PC-3 (cell line): ENCODE data around the gene ZNF462.
"Not testable (repeated sequence)": the region's sequence is repeated elsewhere in the genome, so short reads cannot be mapped to it uniquely, and the experiment has no call there.

ENCODE experiments used
- CTCF ChIP-seq: fragments of 300-600 bp; sonication (generic); conservative IDR thresholded peaks from 2 replicates; pipeline ENCODE4 v1.5.1; 2017; ENCODE audit warnings: antibody characterized with exemption, low read depth, mild to moderate bottlenecking, low read length
- EZH2 ChIP-seq: fragments of 300-600 bp; sonication (generic); IDR thresholded peaks from one replicate; pipeline ENCODE4 v1.6.1; 2017; ENCODE audit warnings: antibody characterized with exemption, mild to moderate bottlenecking, low read length; ENCODE audit not compliant: unreplicated experiment

DNA sequence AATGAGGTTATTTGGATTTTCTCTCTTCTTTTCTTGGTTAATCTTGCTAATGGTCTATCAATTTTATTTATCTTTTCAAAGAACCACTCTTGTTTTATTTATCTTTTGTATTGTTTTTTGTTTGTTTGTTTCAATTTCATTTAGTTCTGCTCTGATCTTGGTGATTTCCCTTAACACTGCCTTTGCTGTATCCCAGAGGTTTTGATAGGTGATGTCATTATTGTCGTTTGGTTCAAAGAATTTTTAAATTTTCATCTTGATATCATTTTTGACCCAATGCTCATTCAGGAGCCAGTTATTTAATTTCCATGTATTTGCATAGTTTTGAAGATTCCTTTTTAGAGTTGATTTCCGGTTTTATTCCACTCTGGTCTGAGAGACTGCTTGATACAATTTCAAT lies 126.9 kb downstream of the ZNF462 start:
- TF ChIP-seq CTCF, EZH2: not testable (repeated sequence)
